ENCODE results near the gene SRD5A1. TPM values are rescaled to one million over a fixed set of nuclear protein-coding genes. Genes with fewer than 3 reads are reported as not detected.

Gene SRD5A1
- total RNA-seq, 4 donors from 2014 or later: 9.0 to 79.8 (median 17.0) TPM

- Histone ChIP-seq H3K4me3 (peak overlapping the region in 1 of 4 donors; percentile 65), H3K27me3 (no peaks in the 10 kb centered on the region), H3K27ac (no peak overlapping the region), H3K9me3 (no peaks in the 10 kb centered on the region), H3K4me1 (peaks cover 42 to 61% (median 45%) of the 10 kb centered on the region in 4 donors), H3K36me3 (no peaks in the 10 kb centered on the region)
- no peak for DNase-seq
- in situ Hi-C loops (cut with MboI; ENCODE audit: low pct_ligation_motif_present in 1 of 4, low pct_unique_long_range_greater_than_20kb in 1 of 4, low sequenced_read_pairs in 3 of 4) (loop anchor here in 1 of 4 donors (10.0 kb wide), 1 partner anchor 82 kb away; the partner anchor contains the start of genes NSUN2 and SRD5A1), intact Hi-C loops (cut with DNase I; ENCODE audit: low total_unique reads) (no loop called here)
- TF ChIP-seq POLR2A (IDR thresholded peaks at IDR 0.05) (no peak), EP300 (IDR thresholded peaks at IDR 0.05; ENCODE audit: low read depth) (no peak), POLR2AphosphoS5 (IDR thresholded peaks at IDR 0.05) (no peak)
- TF ChIP-seq, protein P1, sequence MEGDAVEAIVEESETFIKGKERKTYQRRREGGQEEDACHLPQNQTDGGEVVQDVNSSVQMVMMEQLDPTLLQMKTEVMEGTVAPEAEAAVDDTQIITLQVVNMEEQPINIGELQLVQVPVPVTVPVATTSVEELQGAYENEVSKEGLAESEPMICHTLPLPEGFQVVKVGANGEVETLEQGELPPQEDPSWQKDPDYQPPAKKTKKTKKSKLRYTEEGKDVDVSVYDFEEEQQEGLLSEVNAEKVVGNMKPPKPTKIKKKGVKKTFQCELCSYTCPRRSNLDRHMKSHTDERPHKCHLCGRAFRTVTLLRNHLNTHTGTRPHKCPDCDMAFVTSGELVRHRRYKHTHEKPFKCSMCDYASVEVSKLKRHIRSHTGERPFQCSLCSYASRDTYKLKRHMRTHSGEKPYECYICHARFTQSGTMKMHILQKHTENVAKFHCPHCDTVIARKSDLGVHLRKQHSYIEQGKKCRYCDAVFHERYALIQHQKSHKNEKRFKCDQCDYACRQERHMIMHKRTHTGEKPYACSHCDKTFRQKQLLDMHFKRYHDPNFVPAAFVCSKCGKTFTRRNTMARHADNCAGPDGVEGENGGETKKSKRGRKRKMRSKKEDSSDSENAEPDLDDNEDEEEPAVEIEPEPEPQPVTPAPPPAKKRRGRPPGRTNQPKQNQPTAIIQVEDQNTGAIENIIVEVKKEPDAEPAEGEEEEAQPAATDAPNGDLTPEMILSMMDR (IDR thresholded peaks at IDR 0.05): no peak
- 80 to 90% methylated on average over 1 to 4 of the region's 4 CpGs for WGBS, 2 donors (ENCODE audit: low coverage in 1 of 2)
Observed at GRCh38 chr5:6716629-6717149, 83.4 kb downstream of the SRD5A1 start.

DNA sequence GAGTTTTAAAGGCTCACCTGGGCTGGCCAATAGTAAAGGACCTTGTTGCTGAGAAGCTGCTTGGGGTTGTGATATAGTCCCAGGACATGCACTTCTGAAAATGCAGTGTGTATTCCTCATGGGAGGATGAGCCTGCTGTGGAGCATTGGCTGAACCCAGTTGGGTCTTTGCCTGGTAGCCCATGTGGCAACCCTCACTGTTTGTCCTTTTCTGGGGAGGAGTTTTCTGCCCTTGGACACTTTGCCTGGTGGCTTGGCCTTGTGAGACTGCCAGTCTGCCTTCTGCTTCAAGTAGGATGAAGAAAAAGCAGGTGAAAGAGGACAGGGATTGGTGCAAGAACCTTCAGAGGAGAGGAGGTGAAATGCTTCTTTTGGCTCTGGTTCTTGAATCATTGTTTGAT lies 84.0 kb downstream of the SRD5A1 start:
- Histone ChIP-seq H3K27me3 (no peaks in the 10 kb centered on the region), H3K9me3 (no peaks in the 10 kb centered on the region), H3K4me1 (peaks cover 44 to 63% (median 48%) of the 10 kb centered on the region in 4 donors), H3K27ac (no peak overlapping the region), H3K36me3 (no peaks in the 10 kb centered on the region), H3K4me3 (no peak overlapping the region)
- intact Hi-C loops (cut with DNase I; ENCODE audit: low total_unique reads): no loop called here
- TF ChIP-seq POLR2AphosphoS5 (IDR thresholded peaks at IDR 0.05) (no peak), POLR2A (IDR thresholded peaks at IDR 0.05) (no peak), EP300 (IDR thresholded peaks at IDR 0.05; ENCODE audit: low read depth) (no peak)
- TF ChIP-seq, protein P1 (IDR thresholded peaks at IDR 0.05): no peak
- DNase-seq: no peak
- in situ Hi-C loops (cut with MboI; ENCODE audit: low pct_ligation_motif_present in 1 of 4, low pct_unique_long_range_greater_than_20kb in 1 of 4, low sequenced_read_pairs in 3 of 4): loop anchor here in 1 of 4 donors (10.0 kb wide), 1 partner anchor 82 kb away; the partner anchor contains the start of genes NSUN2 and SRD5A1

DNA sequence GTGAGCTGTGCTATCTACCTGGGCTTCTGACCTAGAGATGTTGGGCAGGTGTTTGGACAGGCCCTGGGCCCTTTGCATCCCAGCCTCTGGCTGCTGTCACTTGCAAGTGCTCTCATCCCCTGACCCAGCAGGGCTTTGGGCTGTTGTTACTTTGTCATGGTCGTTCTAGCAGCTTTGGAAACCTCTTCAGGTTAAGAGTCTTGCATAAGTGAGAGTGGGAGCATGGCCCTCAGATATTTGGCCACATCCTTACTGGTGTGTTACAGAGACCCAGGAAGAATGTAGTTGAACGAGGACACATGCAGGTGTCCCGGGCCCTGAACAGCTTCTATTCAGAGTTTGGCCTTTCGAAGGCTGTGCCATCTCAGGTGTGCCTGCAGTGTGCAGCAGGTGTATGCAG lies 84.4 kb downstream of the SRD5A1 start:
- H3K4me3 ChIP-seq: no peak overlapping the region
- in situ Hi-C loops (cut with MboI; ENCODE audit: low pct_ligation_motif_present in 1 of 4, low pct_unique_long_range_greater_than_20kb in 1 of 4, low sequenced_read_pairs in 3 of 4): loop anchor here in 1 of 4 donors (10.0 kb wide), 1 partner anchor 83 kb away; the partner anchor contains the start of genes NSUN2 and SRD5A1
- 75 to 78% methylated on average over 4 of the region's 4 CpGs for WGBS, 2 donors (ENCODE audit: low coverage in 1 of 2)
- intact Hi-C loops (cut with DNase I; ENCODE audit: low total_unique reads): no loop called here
- no peak for DNase-seq
- no peaks in the 10 kb centered on the region for H3K9me3 ChIP-seq
- H3K4me1 ChIP-seq: peaks cover 49 to 67% (median 50%) of the 10 kb centered on the region in 4 donors
- no peak for TF ChIP-seq EP300 (IDR thresholded peaks at IDR 0.05; ENCODE audit: low read depth)
- TF ChIP-seq, protein P1 (IDR thresholded peaks at IDR 0.05): no peak
- no peak for TF ChIP-seq POLR2AphosphoS5 (IDR thresholded peaks at IDR 0.05)
- no peak for TF ChIP-seq POLR2A (IDR thresholded peaks at IDR 0.05)
- no peak overlapping the region for H3K27ac ChIP-seq
- H3K36me3 ChIP-seq: no peaks in the 10 kb centered on the region
- no peaks in the 10 kb centered on the region for H3K27me3 ChIP-seq

- intact Hi-C loops (cut with DNase I; ENCODE audit: low total_unique reads) (no loop called here), in situ Hi-C loops (cut with MboI; ENCODE audit: low pct_ligation_motif_present in 1 of 4, low pct_unique_long_range_greater_than_20kb in 1 of 4, low sequenced_read_pairs in 3 of 4) (loop anchor here in 1 of 4 donors (10.0 kb wide), 1 partner anchor 83 kb away; the partner anchor contains the start of genes NSUN2 and SRD5A1)
- no peaks in the 10 kb centered on the region for H3K9me3 ChIP-seq
- no peak for DNase-seq
- no peak overlapping the region for H3K27ac ChIP-seq
- 60 to 81% methylated on average over 2 to 14 of the region's 14 CpGs for WGBS, 2 donors (ENCODE audit: low coverage in 1 of 2)
- no peaks in the 10 kb centered on the region for H3K36me3 ChIP-seq
- peaks cover 49 to 72% (median 55%) of the 10 kb centered on the region in 4 donors for H3K4me1 ChIP-seq
- TF ChIP-seq, protein P1 (IDR thresholded peaks at IDR 0.05): no peak
- TF ChIP-seq EP300 (IDR thresholded peaks at IDR 0.05; ENCODE audit: low read depth) (no peak), POLR2A (IDR thresholded peaks at IDR 0.05) (no peak), POLR2AphosphoS5 (IDR thresholded peaks at IDR 0.05) (no peak)
- no peak overlapping the region for H3K4me3 ChIP-seq
- no peaks in the 10 kb centered on the region for H3K27me3 ChIP-seq
Observed at GRCh38 chr5:6718161-6718681, 85.0 kb downstream of the SRD5A1 start.

All from transverse colon (tissue), 4 donors.